B cell (primary cell): ENCODE data around the gene GRM4.

Experiments used
- CTCF ChIP-seq: fragments of 200-600 bp; IDR thresholded peaks from one replicate; pipeline ENCODE4 v1.8.0; 2022; ENCODE audit warnings: antibody characterized with exemption, mild to moderate bottlenecking
- EZH2 ChIP-seq: IDR thresholded peaks from 2 replicates; pipeline ENCODE4 v1.6.1; 2012; ENCODE audit warnings: borderline replicate concordance, low read depth, mild to moderate bottlenecking, moderate library complexity, low read length; ENCODE audit not compliant: insufficient read depth, poor library complexity, severe bottlenecking

DNA sequence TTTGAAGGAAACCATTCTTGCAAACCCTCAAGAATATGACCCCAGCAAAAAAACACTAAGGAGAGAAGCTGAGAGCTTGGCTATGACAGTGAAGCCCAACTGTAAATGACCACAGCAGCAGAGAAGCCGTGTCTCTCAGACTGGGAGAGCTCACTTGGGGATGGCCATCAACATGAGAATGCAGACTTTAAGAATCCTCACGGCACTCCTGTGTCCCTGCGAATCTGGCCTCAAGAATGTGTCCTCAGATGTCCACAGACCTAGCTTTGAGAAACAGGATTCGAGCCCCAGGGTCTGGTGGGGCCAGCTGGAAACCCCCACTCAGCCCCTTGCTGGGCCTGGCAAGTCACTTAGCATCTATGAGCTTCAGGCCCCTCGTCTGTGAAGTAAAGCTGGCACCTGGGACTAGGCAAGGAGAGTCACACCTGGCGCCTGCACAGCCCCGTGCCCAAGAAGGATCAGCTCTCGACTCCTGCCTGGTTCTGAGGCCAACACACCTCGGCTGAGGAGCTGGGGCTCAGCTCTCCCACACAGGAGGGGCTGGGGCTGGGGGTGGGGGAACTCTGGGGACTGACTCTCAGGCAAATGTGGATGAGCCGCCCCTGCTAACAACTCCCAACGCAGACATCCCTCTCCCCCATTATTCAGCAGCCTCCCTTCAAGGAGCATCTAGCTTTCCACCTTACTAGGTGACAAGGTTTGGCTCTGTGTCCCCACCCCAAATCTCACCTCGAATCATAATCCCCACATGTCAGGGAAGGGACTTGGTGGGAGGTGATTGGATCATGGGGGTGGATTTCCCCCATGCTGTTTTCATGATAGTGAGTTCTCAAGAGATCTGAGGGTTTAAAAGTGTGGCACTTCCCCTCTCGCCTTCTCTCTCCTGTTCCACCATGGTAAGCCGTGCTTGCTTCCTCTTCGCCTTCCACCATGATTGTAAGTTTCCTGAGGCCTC is 97.7 kb downstream of the GRM4 start:
- no peak for TF ChIP-seq CTCF
- no peak for TF ChIP-seq EZH2
